Nephron (organoid): ENCODE results near the gene CD38.

Experiments
- H3K27ac Mint-ChIP-seq, 3 experiments: 2 replicates each; pipeline ENCODE4 v1.8.0; 2020; ENCODE audit warnings: mixed read lengths in 3 of 3, mild to moderate bottlenecking in 2 of 3, moderate library complexity in 1 of 3
- H3K27me3 Mint-ChIP-seq: 2 replicates; pipeline ENCODE4 v1.8.0; 2021; ENCODE audit warnings: low read depth, mild to moderate bottlenecking, moderate library complexity, mixed read lengths
- H3K36me3 Mint-ChIP-seq: 2 replicates; pipeline ENCODE4 v1.8.0; 2020; ENCODE audit warnings: low read depth, mixed read lengths
- H3K4me1 Mint-ChIP-seq: 2 replicates; pipeline ENCODE4 v1.8.0; 2020; ENCODE audit warnings: mixed read lengths
- H3K4me3 Mint-ChIP-seq, 3 experiments: 2 replicates each; pipeline ENCODE4 v1.8.0; 2020; ENCODE audit warnings: mild to moderate bottlenecking in 3 of 3, mixed read lengths in 3 of 3, moderate library complexity in 2 of 3
- H3K9me3 Mint-ChIP-seq: 2 replicates; pipeline ENCODE4 v1.8.0; 2020; ENCODE audit warnings: mixed read lengths
- TF ChIP-seq, protein P1 (sequence below), 3 experiments: fragments of 200-600 bp; sonication (generic); IDR thresholded peaks; one replicate each; pipeline ENCODE4 v1.5.0; 2021; ENCODE audit warnings: antibody characterized with exemption in 3 of 3; ENCODE audit not compliant: unreplicated experiment in 3 of 3

The CD38 gene

DNA sequence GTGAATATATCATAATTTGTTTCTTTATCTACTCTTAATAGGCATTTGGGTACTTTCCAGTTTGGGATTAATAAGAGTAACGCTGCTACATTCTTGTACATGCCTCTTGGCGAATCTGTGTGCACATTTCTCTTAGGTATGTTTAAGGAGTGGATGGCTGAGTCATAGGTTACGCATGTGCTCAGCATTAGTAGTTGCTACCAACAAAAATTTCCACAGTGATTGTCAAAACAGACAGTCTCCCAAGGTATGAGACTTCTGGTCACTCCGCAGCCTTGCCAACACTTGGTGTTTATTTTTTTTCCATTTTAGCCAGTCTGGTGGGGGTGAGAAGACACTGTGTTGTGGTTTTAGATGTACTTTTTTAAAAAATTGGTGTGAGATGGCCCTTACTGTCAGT, 115.8 kb downstream of the CD38 start:
- TF ChIP-seq, protein P1, sequence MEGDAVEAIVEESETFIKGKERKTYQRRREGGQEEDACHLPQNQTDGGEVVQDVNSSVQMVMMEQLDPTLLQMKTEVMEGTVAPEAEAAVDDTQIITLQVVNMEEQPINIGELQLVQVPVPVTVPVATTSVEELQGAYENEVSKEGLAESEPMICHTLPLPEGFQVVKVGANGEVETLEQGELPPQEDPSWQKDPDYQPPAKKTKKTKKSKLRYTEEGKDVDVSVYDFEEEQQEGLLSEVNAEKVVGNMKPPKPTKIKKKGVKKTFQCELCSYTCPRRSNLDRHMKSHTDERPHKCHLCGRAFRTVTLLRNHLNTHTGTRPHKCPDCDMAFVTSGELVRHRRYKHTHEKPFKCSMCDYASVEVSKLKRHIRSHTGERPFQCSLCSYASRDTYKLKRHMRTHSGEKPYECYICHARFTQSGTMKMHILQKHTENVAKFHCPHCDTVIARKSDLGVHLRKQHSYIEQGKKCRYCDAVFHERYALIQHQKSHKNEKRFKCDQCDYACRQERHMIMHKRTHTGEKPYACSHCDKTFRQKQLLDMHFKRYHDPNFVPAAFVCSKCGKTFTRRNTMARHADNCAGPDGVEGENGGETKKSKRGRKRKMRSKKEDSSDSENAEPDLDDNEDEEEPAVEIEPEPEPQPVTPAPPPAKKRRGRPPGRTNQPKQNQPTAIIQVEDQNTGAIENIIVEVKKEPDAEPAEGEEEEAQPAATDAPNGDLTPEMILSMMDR (IDR thresholded peaks at IDR 0.05; ENCODE audit: unreplicated experiment in 3 of 3), result no peak
- Mint-ChIP-seq H3K9me3 (peaks cover 2% of the 10 kb centered on the region), H3K27ac (no peak overlapping the region), H3K27me3 (peaks cover 4% of the 10 kb centered on the region), H3K4me1 (peaks cover 4% of the 10 kb centered on the region), H3K4me3 (no peak overlapping the region), H3K36me3 (no peaks in the 10 kb centered on the region)

DNA sequence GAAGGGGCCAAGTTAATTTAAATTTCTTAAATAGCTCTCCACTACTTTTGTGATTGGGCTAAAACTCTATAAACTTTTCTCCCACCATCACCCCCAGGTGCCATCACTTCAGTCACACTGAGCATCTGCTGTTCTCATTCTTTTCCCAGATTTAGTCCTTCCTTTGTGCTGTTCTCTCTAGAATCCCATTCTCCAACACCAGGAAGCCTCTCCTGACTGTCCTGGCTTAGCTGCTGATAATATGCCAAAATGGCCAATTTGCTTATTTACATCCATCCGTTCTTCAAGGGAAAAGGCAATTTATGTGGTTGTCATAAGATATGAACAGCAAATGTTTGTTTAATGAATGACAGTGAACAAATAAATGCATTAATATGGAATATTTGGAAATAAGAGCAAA, 116.3 kb downstream of the CD38 start:
- Mint-ChIP-seq H3K9me3 (peaks cover 5% of the 10 kb centered on the region), H3K27me3 (peaks cover 6% of the 10 kb centered on the region), H3K4me1 (peaks cover 4% of the 10 kb centered on the region), H3K4me3 (no peak overlapping the region), H3K36me3 (no peaks in the 10 kb centered on the region), H3K27ac (no peak overlapping the region)
- TF ChIP-seq, protein P1 (IDR thresholded peaks at IDR 0.05; ENCODE audit: unreplicated experiment in 3 of 3), result no peak

DNA sequence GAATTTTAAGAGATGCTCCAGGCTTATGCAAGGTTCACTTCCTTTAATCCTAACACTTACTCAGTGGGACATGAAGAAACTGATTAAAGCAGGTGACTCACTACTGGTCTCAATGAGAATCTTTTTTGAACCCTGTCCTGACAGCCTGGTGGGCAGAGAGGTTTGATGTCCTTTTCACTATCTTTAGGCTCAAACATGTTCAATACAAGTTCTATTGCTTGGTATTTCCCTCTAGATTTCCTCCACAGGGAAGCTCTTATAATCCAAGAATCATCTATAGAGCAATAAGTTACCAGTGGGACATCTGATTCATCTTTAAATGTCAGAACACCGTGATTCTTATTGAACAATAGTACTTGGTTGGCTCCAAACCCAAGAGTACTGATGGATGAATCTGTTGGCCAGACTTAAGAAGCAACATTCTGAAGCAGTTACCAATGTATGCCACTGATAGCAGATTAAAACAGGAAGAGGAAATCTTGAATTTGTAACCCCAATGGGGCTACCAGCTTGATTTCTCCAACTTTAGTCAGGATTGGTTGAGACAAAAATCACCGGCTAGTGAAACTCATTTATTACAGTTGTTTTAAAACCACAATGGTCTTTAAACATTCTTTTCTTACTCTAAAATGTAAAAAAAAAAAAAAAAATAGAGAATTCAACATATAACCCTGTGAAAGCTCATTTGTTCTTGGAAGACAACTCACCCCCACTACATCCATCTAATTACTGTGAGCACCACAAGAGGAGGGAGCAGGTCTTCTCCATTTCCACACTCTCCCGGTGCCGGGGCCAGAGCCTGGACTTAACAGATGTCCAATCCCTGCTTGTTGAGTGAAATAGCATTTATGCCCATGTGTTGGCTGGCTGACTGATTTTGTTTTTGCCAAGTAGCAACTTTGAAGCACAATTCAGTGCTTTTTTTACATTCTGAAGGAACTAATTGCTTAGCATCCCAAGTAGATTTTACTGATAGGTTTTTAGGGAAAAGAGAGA, 117.1 kb downstream of the CD38 start:
- no peak overlapping the region for H3K27ac Mint-ChIP-seq
- no peak overlapping the region for H3K4me3 Mint-ChIP-seq
- no peaks in the 10 kb centered on the region for H3K36me3 Mint-ChIP-seq
- peaks cover 5% of the 10 kb centered on the region for H3K9me3 Mint-ChIP-seq
- peaks cover 8% of the 10 kb centered on the region for H3K27me3 Mint-ChIP-seq
- TF ChIP-seq, protein P1 (IDR thresholded peaks at IDR 0.05; ENCODE audit: unreplicated experiment in 3 of 3), result no peak
- H3K4me1 Mint-ChIP-seq, result peaks cover 4% of the 10 kb centered on the region

GRCh38 chr4:15897577-15897976, 119.4 kb downstream of the CD38 start:
- H3K9me3 Mint-ChIP-seq, result peaks cover 5% of the 10 kb centered on the region
- no peaks in the 10 kb centered on the region for H3K4me1 Mint-ChIP-seq
- no peaks in the 10 kb centered on the region for H3K36me3 Mint-ChIP-seq
- H3K27me3 Mint-ChIP-seq, result peaks cover 9% of the 10 kb centered on the region
- H3K27ac Mint-ChIP-seq, result no peak overlapping the region
- TF ChIP-seq, protein P1 (IDR thresholded peaks at IDR 0.05; ENCODE audit: unreplicated experiment in 3 of 3), result no peak
- H3K4me3 Mint-ChIP-seq, result no peak overlapping the region

DNA sequence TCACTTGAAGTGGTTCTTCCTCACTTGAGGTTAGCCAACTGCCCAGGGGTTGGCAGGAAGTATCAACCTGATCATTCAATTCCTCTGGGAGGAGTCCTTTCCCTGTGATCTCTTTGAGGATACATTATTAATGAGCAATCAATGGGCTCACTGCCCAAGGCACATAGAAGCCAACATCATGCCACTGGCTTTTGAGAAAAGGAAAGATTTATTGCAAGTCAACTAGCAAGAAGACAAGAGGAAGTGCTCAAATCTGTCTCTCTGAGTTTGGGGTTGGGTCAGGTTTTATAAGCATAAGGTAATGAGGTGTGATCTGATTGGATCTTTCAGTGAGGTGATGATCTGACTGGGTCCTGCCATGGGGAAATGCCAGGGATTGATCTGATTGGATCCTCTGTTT, 120.8 kb downstream of the CD38 start:
- Mint-ChIP-seq H3K4me1 (no peaks in the 10 kb centered on the region), H3K4me3 (no peak overlapping the region), H3K36me3 (no peaks in the 10 kb centered on the region), H3K27ac (no peak overlapping the region), H3K27me3 (peaks cover 9% of the 10 kb centered on the region), H3K9me3 (peaks cover 9% of the 10 kb centered on the region)
- TF ChIP-seq, protein P1 (IDR thresholded peaks at IDR 0.05; ENCODE audit: unreplicated experiment in 3 of 3), result no peak

GRCh38 chr4:15899511-15899910, 121.4 kb downstream of the CD38 start:
- H3K4me1 Mint-ChIP-seq, result no peaks in the 10 kb centered on the region
- no peaks in the 10 kb centered on the region for H3K36me3 Mint-ChIP-seq
- peaks cover 9% of the 10 kb centered on the region for H3K27me3 Mint-ChIP-seq
- TF ChIP-seq, protein P1 (IDR thresholded peaks at IDR 0.05; ENCODE audit: unreplicated experiment in 3 of 3), result no peak
- H3K27ac Mint-ChIP-seq, result no peak overlapping the region
- H3K9me3 Mint-ChIP-seq, result peaks cover 12% of the 10 kb centered on the region
- H3K4me3 Mint-ChIP-seq, result no peak overlapping the region
